ENCODE measurements around the gene RASSF8.

GRCh38 chr12:26122061-26122680 lies 163.7 kb downstream of the RASSF8 start:
- TF ChIP-seq POLR2A (IDR thresholded peaks at IDR 0.05; ENCODE audit: low read length) (no peak), GATA1 (IDR thresholded peaks at IDR 0.05; ENCODE audit: low read depth, low read length) (no peak)

Data from erythroblast (primary cell).